ENCODE results near the gene REX1BD.

The REX1BD gene

DNA sequence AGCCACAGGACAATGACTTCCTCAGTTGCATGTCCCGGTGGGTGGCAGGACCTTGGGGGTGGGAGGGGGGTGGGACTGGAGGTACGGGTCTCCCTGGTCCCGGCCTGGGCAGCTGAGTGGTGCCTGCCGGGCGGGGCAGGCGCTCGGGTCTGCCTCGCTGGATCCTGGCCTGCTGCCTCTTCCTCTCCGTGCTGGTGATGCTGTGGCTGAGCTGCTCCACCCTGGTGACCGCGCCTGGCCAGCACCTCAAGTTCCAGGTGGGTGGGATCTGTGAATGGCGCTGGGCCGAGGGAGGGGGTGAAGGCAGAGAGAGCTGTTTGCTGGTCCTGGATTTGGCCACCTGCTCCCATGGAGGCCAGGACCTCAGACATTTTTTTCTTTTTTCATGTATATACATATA is 29.6 kb downstream of the REX1BD start:
- DNase-seq = no peak

DNA sequence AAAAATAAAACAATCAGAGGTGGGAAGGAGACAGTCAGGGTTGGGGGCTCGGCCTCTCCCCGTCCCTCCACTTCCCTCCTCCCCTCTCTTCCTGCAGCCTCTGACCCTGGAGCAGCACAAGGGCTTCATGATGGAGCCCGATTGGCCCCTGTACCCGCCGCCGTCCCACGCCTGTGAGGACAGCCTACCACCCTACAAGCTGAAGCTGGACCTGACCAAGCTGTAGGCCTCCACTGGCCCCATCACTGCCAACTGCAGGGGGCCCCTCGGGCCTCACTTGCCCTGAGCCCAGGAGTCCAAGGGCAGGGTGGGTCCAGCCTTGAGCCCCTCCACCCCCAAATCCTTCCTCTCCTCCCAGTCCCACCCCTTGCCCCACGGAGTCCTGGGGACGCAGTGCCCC is 31.7 kb downstream of the REX1BD start:
- DNase-seq = no peak

DNA sequence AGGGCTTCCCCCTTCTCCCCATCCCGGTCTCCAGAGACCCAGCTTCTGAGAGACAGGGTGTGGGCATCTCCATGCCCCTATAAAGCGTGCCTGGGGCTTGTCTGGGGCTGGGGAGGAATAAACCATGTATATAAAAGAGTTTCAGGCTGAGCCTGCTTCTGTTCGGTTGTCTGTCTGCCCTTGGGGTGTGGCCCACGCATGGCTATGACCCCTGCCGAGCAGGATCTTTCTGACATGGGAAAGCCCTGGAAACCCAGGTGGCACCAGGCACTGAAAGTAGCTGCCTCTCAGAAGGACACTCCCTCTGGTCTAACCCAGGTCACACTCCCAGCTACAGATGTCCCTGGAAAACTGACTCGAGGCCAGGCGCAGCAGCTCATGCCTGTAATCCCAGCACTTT is 32.3 kb downstream of the REX1BD start:
- DNase-seq = no peak

DNA sequence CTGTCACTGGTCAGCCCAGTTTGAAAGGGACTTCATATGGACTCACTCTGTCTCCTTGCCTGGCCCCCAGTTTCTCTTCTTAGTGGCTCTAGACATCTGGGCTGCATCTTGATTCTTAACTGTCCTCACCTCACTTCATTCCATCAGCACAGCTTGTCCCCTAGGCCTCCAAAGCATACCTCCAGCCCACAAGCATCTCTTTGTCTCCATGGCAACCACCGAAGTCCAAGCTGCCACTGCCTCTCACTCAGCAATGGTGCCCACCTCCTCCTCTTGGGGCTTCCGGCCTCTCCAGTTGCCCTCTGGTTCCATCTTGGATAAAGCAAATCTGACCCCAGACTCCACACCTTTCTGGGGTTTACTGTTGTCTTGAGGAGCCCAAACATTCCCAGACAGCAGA is 38.3 kb downstream of the REX1BD start:
- DNase-seq = no peak

DNA sequence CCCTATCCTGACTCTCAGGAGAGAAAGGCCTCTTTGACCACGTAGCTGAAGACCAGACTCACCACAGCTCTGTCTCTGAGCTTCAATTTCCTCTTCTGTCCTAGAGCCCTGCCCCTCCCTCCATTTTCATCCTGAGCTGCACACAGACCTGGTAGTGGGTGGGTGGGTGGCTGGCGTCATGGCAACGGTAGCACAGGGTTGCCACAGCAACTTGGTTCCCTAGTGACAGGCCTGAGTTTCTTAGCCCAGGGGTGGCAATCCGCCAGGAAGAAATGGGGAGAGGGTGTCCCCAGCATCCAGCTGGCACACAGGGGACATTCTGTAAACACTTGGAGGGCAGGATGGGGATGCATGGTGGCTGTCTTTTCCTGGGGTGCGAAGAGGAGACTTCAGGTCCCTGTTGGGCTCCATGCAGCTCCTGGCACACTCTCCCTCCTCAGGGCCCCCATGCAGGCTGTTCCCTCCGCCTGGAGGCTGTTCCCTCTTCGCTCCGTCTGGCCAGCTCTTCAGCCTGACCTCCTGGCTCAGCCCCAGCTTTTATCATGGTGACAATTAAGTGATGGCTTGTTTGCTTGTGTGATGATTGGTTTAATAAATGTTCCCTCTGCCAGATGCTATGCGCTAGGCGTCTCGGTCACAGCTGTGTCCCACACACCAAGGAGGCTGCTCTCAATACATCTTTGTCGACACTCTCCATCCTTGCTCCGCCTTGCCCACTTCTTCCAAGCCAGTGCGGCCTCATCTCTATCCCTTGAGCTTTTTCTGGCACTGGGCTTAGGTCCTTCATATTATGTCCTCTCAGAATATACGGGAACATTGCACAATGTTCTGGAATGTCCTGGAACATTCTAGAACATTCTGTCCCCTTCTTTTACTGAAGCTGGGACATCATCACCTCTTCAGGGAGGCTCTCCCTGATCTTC is 40.8 kb downstream of the REX1BD start:
- no peak for DNase-seq

DNA sequence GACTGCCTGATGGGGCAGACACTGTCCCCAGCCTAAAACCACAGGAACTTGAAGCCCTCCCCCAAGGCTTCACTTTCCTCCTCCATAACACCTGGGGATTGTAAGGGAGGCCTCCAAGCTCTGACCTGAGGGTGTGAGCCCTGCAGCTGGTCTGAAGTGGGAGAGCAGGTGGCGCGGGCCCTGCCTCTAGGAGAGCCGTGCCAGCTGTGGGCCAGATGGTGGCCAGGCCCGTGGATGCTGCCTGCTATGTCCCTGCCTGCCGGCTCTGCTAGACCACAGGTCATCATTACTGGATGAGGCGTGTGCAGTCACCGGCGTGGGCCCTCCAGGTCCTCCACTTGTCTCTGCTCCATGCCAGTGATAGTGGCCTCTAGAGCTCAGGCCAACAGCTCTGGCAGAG is 44.7 kb downstream of the REX1BD start:
- no peak for DNase-seq

DNA sequence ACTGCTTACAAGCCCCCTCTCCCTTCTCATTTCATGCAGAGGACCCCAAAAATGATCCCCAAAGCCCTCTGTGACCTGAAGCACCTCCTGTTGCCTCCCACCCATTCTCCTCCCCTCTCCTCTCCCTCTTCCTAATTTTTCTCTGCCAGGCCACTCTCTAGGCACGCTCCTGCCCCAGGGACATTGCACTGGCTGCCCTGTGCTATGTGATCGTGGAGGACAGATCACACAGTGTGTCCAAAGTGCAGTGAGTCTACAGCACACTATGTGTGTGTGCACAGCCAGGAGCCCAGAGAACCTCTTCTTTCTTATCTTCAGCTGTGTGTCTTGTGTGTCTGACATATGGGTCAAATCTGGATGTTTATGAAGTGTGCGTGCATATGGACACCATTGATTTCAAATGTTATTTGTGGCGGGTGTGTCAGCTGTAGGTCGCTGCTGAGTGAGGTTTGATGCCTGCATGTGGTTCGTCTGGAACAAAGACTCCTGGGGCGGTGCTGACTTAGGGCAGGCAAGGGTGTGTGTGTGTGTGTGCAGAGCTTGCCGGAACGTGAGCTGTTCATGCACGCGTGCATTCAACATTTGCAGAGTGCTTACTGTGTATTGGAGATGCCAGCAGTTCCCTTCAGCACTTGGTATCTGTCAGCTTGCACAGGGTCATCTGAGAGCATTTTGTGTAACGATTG is 46.2 kb downstream of the REX1BD start:
- DNase-seq = no peak

DNA sequence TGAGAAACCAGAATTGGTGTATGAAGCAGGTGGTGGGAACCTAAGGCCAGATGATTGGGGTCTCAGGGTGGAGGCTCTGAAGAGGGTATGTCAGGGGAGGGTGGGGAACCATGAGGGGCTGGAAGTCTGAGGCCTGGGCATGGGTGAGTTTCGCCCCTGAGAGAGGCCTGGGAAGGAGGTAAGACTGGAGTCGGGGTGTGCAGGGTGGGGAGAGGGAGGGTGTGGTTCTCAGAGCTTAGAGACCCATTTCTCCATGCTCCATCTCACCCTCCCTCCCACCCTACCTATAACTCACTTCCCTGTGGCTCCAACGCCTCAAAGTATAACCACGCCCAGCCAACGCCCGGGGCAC is 47.2 kb downstream of the REX1BD start:
- DNase-seq = no peak

DNA sequence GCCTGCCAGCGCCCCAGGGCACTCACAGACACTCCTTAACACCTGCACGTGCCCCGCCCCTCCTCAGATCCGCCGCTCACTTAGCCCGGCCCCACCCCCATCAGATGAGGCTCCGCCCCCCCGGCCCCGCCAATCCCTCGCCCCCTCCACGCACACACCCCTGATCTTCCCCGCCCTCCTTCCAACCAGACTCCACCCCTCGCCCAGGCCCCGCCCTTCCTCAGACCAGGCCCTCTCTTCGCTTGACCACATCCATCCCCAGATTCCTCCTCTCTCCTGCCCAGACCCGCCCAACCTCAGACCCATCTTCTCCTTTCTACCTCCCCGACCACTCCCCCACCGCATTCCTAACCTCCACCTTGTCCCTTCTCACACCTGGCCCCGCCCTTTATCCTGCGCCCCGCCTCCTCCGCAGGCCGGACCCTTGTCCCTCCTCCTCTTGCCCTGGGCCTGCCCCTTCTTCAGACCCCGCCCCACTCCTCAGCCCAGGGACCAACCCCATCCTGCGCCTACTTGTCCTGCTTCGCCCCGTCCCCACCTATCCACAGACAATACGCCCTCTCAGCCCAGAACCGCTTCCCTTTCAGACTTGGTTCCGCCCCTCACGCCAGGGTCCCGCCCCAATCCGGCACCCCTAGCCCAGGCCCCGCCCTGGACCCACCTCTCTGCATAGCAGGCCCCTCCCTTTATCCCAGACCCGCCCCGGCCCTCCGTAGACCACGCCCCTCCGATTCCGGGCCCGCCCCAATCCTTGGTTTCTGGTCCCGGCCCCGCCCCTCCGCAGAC is 47.8 kb downstream of the REX1BD start:
- peak; percentile 95 to 98 for DNase-seq

DNA sequence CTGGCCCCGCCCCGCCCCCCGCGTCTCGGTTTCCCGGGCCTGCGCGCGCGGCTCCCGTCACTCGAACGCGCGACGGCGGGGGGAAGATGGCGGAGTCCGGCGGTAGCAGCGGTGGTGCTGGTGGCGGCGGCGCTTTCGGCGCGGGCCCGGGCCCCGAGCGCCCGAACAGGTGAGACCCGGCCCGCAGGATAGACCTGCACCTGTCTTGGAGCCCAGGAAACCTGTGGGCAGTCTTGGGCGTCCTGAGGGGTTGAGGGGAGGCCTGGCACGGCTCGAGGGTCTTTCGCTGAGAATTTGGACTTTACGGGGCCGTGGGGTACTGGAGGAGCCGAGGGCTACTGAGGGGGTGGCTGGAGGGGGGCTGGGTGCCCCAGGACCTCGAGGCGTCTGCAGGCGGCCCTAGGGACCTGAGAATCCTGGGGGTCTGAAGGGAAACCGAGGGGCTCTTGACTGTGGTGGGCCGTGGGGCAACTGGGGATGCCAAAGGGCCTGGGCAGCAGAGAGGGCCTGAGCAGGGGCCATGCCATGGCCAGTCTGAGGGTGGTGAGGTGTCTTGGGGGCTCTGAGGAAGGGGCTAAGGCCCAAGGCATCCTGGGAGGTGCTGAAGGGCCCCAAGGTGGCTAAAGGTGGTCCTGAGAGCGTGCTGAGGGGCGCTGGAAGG is 48.5 kb downstream of the REX1BD start, which contains the start of gene KLHL26:
KLHL26 (plus strand) TSS at position 60 of the 661 bp plus-strand sequence; CDS start at position 87, 27 bp downstream.
- no peak for DNase-seq

DNA sequence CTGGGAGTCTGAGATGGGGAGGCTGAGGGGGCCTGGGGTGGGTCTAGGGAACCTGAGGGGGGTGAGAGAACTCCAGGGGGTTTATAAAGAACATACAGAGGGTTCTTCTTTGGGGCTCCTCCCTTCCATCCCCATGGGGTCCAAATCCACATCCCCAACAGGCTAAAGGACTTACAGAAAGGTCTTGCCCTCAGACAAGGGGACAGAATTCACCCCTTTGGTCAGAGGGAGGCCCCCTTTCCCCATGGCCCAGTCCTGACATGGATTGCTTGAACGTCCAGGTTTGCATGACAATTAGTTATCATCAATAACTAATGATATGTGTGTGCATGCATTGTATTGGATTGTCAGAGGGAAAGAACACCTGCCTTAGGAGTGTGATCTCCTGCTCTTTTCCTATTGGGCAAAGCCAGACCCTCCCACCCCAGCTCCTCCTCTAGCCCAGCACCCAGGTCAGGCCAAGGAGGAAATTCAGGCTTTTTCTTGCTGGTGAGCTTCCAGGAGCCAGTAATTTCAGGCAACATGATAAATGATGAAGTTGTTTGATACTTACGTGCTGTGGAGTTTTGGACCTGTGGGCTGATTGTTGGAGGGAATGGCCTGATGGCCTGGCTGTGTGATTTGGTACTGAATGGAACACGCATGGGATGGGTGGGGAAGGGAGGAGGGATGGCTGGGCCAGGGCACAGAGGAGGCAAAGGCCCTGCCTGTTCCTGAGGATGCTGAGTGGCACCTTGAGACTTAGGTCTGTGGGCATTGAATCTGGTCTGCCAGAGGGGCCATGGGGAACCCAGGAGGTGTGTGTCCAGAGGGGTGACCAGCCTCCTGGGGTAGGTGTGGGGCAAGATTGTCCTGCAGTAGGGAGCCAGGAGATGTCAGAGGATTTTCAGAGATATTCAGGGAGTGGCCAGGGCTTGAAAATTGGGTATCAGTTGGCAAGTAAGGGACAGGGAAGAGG is 49.4 kb downstream of the REX1BD start:
- DNase-seq = no peak

DNA sequence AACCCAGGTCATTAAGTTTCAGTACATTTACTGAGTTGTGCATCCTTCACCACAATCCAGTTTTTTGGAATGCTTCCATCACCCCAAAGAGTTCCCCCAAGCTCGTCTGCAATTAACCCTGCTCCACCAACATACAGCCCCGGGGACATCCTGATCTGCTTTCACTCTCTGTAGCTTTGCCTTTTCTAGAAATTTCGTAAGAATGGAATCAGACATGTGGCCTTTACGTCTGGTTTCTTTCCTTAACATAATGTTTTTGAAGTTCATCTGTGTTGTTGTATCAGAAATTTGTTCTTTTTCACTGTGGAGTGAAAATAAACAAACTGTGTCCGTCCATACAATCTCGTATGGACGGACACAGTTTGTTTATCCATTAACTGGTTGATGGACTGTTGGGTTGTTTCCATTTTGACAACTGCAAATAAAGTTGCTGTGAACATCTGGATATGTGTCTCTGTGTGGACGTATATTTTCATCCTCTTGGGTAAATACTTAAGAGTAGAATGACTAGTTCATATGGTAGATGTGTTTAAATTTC is 51.2 kb downstream of the REX1BD start:
- DNase-seq = no peak
